ENCODE data around the gene PDE12.

DNA sequence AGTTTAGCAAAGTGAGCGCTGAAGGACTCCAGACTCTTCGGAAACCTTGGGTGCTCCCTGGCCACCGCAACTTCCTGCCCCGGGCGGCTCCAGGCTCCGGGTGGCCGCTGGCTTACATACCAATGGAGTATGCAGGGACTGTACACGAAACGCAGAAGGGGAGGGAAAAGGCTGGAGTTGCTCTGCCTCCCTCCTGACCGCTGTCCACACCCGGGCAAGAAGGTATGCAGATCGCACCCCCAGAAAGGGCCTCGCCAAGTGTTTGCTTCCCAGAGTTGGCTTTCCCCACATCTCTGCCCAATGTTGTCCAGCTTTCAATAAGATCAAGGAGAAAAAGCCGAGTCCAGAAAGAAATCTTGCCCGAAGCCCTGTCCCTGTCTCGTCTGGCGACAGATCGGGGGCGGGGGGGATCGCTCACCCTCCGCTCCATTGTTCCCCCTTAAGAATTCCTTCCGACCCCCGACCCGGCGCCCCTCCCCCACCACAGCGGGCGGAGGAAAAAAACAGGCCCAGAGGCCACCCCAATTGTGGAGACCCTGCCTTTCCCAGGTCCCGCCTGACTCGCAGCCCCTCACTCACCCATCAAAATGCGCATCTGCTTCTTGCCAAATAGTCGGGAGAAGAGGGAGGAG is 40.5 kb downstream of the PDE12 start:
- TF ChIP-seq, protein P1, sequence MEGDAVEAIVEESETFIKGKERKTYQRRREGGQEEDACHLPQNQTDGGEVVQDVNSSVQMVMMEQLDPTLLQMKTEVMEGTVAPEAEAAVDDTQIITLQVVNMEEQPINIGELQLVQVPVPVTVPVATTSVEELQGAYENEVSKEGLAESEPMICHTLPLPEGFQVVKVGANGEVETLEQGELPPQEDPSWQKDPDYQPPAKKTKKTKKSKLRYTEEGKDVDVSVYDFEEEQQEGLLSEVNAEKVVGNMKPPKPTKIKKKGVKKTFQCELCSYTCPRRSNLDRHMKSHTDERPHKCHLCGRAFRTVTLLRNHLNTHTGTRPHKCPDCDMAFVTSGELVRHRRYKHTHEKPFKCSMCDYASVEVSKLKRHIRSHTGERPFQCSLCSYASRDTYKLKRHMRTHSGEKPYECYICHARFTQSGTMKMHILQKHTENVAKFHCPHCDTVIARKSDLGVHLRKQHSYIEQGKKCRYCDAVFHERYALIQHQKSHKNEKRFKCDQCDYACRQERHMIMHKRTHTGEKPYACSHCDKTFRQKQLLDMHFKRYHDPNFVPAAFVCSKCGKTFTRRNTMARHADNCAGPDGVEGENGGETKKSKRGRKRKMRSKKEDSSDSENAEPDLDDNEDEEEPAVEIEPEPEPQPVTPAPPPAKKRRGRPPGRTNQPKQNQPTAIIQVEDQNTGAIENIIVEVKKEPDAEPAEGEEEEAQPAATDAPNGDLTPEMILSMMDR (IDR thresholded peaks at IDR 0.05 in 8 of 11, conservative IDR thresholded peaks at IDR 0.05 in 3 of 11) = no peak
- TF ChIP-seq POLR2A (IDR thresholded peaks at IDR 0.05) (no peak), POLR2AphosphoS5 (IDR thresholded peaks at IDR 0.05) (peak; percentile 53 to 82 (median 59))
